Stimulated activated CD8-positive, alpha-beta memory T cell treated with anti-CD3 and anti-CD28 coated beads, Interleukin-4, amount 100 ng/mL, for 1 hour (primary cell): ENCODE measurements around the gene LY6G5C.
"Not testable (repeated sequence)": the region's sequence is repeated elsewhere in the genome, so short reads cannot be mapped to it uniquely, and the experiment has no call there.

Source experiments
- DNase-seq, 2 donors: peaks; one replicate each; pipeline ENCODE4 v3.0.0-alpha.2; 2020; ENCODE audit warnings: low read depth in 2 of 2, low spot score in 1 of 2

The LY6G5C gene

DNA sequence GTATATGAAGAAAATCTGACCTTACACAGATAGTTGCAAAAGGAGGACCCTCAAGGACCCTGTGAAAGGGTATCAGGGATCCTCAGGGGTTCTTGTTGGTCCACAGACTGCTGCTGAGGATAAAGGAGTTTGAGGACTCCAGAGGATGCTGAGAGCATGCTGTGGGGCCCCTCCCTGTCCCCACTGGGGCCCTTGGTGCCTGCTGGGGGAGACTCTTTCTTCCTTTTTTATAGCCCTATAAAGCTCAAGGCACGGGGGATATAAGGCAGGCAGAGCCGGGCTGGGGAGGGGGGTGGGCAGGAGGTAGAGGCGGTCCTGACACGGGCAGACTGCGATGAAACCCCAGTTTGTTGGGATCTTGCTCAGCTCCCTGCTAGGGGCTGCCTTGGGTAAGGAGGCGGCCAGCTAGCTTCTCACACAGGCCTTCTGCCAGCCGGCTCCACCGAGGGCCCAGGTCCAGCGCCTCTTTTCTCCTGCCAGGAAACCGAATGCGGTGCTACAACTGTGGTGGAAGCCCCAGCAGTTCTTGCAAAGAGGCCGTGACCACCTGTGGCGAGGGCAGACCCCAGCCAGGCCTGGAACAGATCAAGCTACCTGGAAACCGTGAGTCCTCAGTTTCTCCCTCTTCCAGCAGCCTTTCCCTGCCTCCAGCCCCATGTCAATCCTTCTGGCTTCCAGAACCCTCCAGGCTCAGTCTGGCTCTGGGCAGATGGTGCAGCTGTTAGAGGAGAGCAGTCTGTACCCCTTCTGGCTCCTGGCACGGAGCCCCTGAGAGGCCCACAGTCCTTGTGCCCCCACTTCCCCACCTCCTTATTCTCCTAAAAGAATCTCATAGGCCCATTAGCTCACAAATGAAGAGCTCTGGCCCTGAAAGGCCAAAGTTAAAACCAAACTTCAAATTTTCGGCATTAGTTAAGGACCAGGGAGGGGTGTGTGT, 34.4 kb upstream of the LY6G5C start, which contains the start of gene LY6G6D:
Gene LY6G6D, plus strand, starts transcription at position 327 of the 937 bp plus-strand sequence. Its CDS starts 8 bp downstream, at position 335.
- no peak for DNase-seq

GRCh38 chr6:31713991-31714684, 33.3 kb upstream of the LY6G5C start:
- no peak for DNase-seq

DNA sequence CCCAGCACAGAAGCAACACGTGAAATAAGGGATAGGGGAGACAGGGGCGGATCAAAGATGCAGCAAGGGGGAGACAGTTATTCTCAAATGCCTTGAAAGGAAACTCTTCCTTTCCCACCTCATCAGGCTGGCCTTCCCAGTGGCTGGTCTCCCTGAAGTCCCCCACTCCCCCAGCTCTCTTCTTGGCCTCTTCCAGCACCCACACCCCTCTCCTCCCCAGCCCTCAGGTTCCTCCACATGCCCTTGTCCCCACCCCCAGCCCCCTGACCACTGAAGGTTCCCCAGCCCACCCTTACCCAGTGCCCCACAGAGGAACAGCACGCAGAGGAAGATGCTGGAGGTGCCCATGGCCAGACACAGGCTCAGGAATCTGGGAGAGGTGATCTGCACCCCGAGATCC, 32.6 kb upstream of the LY6G5C start:
- DNase-seq = no peak

GRCh38 chr6:31712296-31712695, 31.4 kb upstream of the LY6G5C start:
- no peak for DNase-seq

GRCh38 chr6:31711233-31711632, 30.4 kb upstream of the LY6G5C start:
- no peak for DNase-seq

DNA sequence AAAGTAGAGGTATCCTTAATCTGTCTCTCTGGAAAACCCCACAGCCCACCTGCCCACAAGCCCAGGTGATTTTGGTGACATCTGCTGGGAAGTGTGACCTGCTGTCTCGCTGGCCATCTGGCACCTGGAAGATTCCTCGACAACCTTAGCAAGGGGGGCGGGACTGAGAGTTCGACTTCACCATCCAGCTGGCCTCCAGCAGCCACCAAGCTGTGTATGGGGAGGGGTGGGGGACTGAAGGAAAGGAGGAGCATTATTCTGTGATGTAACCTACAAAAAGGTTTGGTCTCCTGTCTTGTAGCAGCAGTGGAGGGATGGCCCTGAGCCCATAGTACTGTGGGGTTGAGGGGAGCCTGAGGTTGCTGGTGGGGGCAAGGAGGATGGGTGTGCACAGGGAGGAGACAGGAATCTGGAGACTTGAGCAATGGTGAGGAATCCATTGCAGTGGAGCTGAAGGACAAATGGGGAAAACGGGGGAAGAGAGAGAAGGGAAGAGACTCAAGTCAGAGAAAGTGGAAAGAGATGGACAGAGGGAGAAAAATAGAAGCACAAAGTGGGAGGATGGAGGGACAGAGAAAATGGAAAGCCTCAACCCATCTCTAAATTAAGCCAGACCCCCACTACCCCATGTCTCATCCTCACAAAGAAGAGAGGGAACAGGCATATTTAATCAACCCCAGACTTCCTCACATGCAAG, 29.8 kb upstream of the LY6G5C start:
- DNase-seq = no peak

DNA sequence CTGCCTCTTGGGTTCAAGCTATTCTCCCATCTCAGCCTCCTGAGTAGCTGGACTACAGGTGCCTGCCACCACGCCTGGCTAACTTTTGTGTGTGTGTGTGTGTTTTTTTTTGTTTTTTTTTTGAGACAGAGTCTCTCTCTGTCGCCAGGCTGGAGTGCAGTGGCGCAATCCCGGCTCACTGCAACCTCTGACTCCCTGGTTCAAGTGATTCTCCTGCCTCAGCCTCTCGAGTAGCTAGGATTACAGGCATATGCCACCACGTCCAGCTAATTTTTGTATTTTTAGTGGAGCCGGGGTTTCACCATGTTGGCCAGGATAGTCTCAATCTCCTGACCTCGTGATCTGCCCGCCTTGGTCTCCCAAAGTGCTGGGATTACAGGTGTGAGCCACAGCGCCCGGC, 28.3 kb upstream of the LY6G5C start:
- DNase-seq = not testable (repeated sequence)

DNA sequence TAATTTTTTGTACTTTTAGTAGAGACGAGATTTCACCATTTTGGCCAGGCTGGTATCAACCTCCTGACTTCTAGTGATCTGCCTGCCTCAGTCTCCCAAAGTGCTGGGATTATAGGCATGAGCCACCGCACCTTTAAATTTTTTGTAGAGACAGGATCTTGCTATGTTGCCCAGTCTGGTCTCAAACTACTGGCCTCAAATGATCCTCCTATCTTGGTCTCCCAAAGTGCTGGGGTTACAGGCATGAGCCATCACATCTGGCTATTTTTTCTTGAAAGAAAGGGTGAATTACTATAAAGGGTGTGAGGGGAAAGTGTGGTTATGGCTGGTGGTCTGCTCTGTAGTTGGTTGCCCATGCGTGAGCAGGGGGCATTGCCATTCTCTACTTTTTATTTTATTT, 27.4 kb upstream of the LY6G5C start:
- DNase-seq = no peak

GRCh38 chr6:31707701-31708100, 26.8 kb upstream of the LY6G5C start:
- DNase-seq = no peak

DNA sequence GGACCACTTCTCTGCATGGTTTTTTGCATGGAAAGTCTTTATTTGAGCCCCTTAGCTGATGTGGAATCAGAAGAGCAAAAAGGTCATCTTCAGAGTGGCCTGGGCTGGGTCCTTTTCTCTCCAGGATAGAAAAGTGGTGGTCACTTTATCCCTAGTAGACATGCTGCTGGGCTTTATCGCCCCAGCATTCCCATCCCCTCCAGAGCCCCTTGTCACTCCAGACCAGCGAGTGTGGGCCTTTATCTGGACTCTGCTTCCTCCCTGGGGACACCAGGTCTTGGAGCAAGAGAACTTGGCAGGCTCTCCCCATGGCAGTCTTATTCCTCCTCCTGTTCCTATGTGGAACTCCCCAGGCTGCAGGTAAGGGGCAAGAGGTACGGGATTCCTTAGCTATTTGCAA, 25.7 kb upstream of the LY6G5C start, which contains the start of gene LY6G6F:
Gene LY6G6F, plus strand, starts transcription at position 268 of the 400 bp plus-strand sequence. Its CDS starts 41 bp downstream, at position 309.
- no peak for DNase-seq

DNA sequence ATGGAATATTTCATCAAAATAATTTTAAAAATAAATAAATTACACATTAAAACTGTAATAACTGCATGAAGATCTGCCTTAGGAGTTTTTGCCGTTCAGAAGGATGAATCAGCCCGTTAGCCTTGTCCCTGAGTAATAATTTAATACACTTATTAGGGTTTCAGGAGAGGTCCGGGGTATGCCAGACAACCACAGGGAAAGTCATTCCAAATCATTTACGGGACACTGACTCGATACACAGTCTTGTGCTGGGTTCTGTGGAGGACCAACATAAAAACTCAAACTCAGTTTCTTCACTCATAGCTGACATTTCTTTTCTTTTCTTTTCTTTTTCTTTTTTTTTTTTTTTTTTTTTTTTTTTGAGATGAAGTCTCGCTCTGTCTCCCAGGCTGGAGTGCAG, 25.1 kb upstream of the LY6G5C start:
- no peak for DNase-seq

DNA sequence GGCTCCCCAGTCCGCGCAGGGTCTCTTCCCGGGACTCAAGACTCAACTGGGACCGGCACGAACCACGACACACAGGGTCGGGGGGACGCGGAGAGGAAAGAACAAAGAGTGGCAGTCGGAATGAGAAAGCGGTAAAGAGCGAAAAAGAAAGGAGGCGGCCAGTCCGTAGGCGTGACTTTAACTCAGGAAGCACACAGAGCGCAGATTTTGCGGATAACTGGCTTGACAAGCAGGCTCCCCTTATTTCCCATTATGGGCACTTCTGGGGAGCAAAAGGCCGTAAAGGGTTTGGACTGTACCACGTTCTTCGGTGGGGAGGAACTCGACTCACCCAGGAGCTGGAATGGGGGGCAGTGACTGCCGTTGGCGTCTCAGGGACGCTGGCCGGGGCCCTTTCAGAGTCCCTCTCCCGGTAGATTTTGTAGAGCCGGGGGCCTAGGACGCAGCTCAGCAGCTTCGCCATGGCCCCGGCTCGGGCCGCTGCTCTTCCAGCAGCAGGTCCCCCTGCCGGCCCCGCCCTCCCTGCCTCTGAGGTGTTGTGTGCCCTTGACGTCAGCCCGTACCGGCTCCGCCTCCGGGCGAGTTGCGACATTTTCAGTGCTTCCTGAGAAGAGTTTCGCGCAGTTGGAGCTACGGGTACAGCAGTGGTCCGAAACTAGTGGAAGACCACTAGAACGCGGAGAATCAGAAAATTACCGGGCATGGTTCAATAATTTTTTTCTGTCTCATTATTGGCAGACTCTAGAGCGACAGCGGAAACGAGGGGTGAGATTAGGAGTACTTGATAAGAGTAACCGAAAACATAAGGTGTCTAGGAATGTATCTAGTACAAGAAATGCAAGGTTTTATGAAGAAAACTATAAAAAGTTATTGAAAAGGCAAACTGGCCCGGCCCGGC, 22.2 kb upstream of the LY6G5C start, which contains the start of gene ABHD16A:
Gene ABHD16A, minus strand, starts transcription at position 506 of the 898 bp plus-strand sequence. Its CDS starts 43 bp downstream, at position 463.
- DNase-seq = peak; percentile 92 to 93

- DNase-seq = no peak
Measured at GRCh38 chr6:31702405-31702818, 21.5 kb upstream of the LY6G5C start.

DNA sequence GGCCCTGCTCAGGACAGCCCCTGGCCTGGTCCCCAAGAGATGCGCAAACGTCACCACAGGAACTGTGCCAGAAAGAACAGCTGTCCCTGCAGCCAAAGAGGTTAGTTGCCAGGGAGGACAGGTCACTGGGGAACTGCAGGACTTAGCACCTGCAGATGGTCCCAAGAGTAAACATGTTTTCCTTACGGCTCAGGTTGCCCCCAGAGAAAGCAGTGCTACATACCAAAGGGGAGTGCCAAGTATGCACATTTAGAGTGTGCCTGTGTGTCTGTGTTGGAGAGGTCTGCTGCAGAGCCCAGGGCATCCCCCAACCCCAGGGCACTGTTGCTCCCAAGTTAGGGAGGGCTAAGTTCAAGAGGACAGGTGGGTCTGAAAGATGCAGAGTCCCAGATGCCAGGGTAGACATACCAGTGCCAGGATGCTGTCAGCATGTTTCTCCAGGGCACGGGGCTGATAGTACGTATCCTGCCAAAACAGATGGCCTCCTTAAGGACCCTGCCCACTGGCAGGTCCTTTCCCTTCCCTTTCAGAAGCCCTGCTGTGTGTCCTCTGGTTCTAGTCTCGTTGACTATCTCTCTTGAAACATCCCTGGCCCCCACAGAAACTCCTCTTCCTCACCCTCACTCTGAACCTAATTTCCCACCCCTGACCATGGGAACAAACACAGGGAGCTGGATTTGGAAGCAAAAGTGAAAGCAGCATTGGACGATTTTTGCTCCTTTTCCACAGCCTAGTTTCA, 21.0 kb upstream of the LY6G5C start:
- DNase-seq = no peak

DNA sequence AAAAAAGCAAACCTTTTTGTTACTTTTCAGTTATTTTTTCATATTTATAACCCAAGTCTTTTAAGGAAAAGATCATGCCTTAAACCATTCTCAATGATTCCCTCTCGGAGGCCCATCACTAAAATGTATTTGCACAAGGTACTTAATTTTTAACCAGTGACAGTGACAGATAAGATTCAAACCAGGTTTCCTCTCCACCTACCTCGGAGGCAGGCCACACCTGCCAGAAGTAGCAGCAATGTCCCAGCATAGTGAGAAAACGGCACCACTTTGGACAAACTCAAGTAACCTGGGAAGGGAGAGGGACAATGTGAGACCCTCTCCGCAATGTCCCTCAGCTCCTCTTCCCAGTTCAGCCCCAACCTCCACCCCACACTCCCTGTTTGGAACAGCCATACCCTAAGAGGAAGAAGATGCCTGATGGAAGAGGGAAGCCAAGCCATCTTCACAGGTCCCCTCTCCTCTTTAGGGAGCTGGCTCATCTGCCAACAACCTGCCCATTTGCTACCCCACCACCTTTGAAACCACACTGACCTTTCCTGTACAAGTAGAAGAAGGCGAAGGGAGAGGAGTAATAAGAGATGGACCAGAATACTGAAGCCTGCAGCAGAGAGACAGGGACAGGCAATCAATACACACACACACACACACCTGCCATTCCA, 20.0 kb upstream of the LY6G5C start:
- DNase-seq = no peak

GRCh38 chr6:31697555-31697954, 16.7 kb upstream of the LY6G5C start:
- DNase-seq = no peak

GRCh38 chr6:31693535-31693934, 12.7 kb upstream of the LY6G5C start:
- no peak for DNase-seq

DNA sequence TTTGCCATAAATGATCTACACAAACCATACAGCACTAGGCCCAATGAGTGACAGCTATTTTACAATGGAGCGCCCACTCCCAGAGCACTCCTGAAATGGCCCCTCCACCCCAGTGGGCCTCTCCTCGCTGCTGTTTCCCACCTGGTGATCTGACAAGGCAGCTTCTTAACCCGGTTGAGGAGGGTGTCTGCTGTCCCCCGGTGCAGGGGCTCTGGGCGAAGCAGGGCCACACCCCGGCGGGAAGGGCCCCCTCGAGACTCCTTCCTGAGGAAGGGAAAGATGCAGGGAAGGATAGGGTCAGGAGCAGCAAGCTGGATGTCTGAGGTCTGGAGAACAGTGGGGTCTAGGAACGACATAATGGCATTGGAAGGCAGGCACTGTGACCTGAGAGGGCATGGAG, 12.0 kb upstream of the LY6G5C start:
- DNase-seq = no peak

- no peak for DNase-seq
Measured at GRCh38 chr6:31692353-31692752, 11.5 kb upstream of the LY6G5C start.
